Astrocyte (in vitro differentiated cells and primary cell): ENCODE results near the gene CLDN2. TPM values are rescaled to one million over a fixed set of nuclear protein-coding genes. Genes with fewer than 3 reads are reported as not detected.

Experiments used
- DNase-seq: peaks from one replicate; pipeline ENCODE4 v3.0.0-alpha.2; 2010; ENCODE audit warnings: low read depth
- FAIRE-seq: peaks from 2 replicates; lab custom pipeline; 2011; peaks lifted over from hg19 to GRCh38; lab: Jason Lieb, UNC
- H2AFZ ChIP-seq: 2 replicates; pipeline ENCODE4 v1.6.0; 2012; ENCODE audit warnings: low read depth, low read length, inconsistent platforms
- H3K27ac ChIP-seq: 2 replicates; pipeline ENCODE4 v1.5.1; 2011; ENCODE audit warnings: low read depth, low read length, inconsistent platforms
- H3K27me3 ChIP-seq: 2 replicates; pipeline ENCODE4 v1.6.0; 2011; ENCODE audit warnings: low read length, inconsistent platforms; ENCODE audit not compliant: insufficient read depth
- H3K36me3 ChIP-seq: 2 replicates; pipeline ENCODE4 v1.5.1; 2011; ENCODE audit warnings: low read length, inconsistent platforms; ENCODE audit not compliant: insufficient read depth
- H3K4me1 ChIP-seq: 2 replicates; pipeline ENCODE4 v1.5.1; 2011; ENCODE audit warnings: low read length, inconsistent platforms; ENCODE audit not compliant: insufficient read depth
- H3K4me2 ChIP-seq: 2 replicates; pipeline ENCODE4 v1.6.0; 2012; ENCODE audit warnings: low read length, inconsistent platforms
- H3K4me3 ChIP-seq: 2 replicates; pipeline ENCODE4 v1.5.1; 2011; ENCODE audit warnings: low read depth, mild to moderate bottlenecking, low read length, inconsistent platforms; ENCODE audit not compliant: insufficient read depth
- H3K79me2 ChIP-seq: 2 replicates; pipeline ENCODE4 v1.6.0; 2012; ENCODE audit warnings: mild to moderate bottlenecking, low read length, inconsistent platforms; ENCODE audit not compliant: insufficient read depth
- H3K9ac ChIP-seq: 2 replicates; pipeline ENCODE4 v1.6.0; 2012; ENCODE audit warnings: mild to moderate bottlenecking, low read length, inconsistent platforms
- H3K9me3 ChIP-seq: 2 replicates; pipeline ENCODE4 v1.5.1; 2012; ENCODE audit warnings: low read depth, mild to moderate bottlenecking, low read length, inconsistent platforms; ENCODE audit not compliant: insufficient read depth
- H4K20me1 ChIP-seq: 2 replicates; pipeline ENCODE4 v1.6.0; 2012; ENCODE audit warnings: low read length, inconsistent platforms; ENCODE audit not compliant: insufficient read depth
- H3K27ac Mint-ChIP-seq: one replicate; pipeline ENCODE4 v1.8.0; 2021; ENCODE audit warnings: mild to moderate bottlenecking, mixed read lengths; ENCODE audit not compliant: unreplicated experiment
- H3K27me3 Mint-ChIP-seq: one replicate; pipeline ENCODE4 v1.8.0; 2021; ENCODE audit warnings: low read depth, mixed read lengths; ENCODE audit not compliant: unreplicated experiment
- H3K36me3 Mint-ChIP-seq: one replicate; pipeline ENCODE4 v1.8.0; 2021; ENCODE audit warnings: low read depth, mixed read lengths; ENCODE audit not compliant: unreplicated experiment
- H3K4me1 Mint-ChIP-seq: one replicate; pipeline ENCODE4 v1.8.0; 2021; ENCODE audit warnings: low read depth, mixed read lengths; ENCODE audit not compliant: unreplicated experiment
- H3K4me3 Mint-ChIP-seq: one replicate; pipeline ENCODE4 v1.8.0; 2021; ENCODE audit warnings: mild to moderate bottlenecking, moderate library complexity, mixed read lengths; ENCODE audit not compliant: unreplicated experiment
- H3K9me3 Mint-ChIP-seq: one replicate; pipeline ENCODE4 v1.8.0; 2021; ENCODE audit warnings: mild to moderate bottlenecking, mixed read lengths; ENCODE audit not compliant: unreplicated experiment
- CTCF ChIP-seq: IDR thresholded peaks from 2 replicates; pipeline ENCODE4 v1.5.1; 2011; ENCODE audit warnings: low read depth, mild to moderate bottlenecking, inconsistent platforms, low read length, moderate library complexity; ENCODE audit not compliant: insufficient read depth
- EZH2 ChIP-seq: IDR thresholded peaks from 2 replicates; pipeline ENCODE4 v1.6.1; 2012; ENCODE audit warnings: mild to moderate bottlenecking, low read length, inconsistent platforms; ENCODE audit not compliant: insufficient read depth
- total RNA-seq: library from RNA; stranded (reverse); gene quantifications from 2 replicates; pipeline ENCODE4 v1.2.1, GENCODE V29; 2021

The CLDN2 gene
- total RNA-seq, 1 donor from 2014 or later: 0.77 TPM

GRCh38 chrX:106952089-106952488, 31.9 kb downstream of the CLDN2 start:
- Histone ChIP-seq H3K4me1 (peaks cover 7% of the 10 kb centered on the region), H3K36me3 (peaks cover 3% of the 10 kb centered on the region), H3K79me2 (no peaks in the 10 kb centered on the region), H3K27me3 (no peaks in the 10 kb centered on the region), H3K9me3 (no peaks in the 10 kb centered on the region), H3K27ac (no peak overlapping the region), H4K20me1 (no peaks in the 10 kb centered on the region), H3K4me3 (no peak overlapping the region), H3K4me2 (no peak overlapping the region), H3K9ac (no peak overlapping the region), H2AFZ (no peak overlapping the region)
- Mint-ChIP-seq H3K4me3 (no peak overlapping the region), H3K9me3 (no peaks in the 10 kb centered on the region), H3K36me3 (peaks cover 2% of the 10 kb centered on the region), H3K27ac (no peak overlapping the region), H3K27me3 (no peaks in the 10 kb centered on the region), H3K4me1 (peaks cover 8% of the 10 kb centered on the region)
- DNase-seq (no peak), FAIRE-seq (no peak)
- no peak for TF ChIP-seq CTCF
- TF ChIP-seq EZH2: no peak

- Histone ChIP-seq H3K9me3 (no peaks in the 10 kb centered on the region), H3K4me3 (no peak overlapping the region), H3K27ac (no peak overlapping the region), H3K9ac (no peak overlapping the region), H4K20me1 (no peaks in the 10 kb centered on the region), H3K36me3 (peaks cover 5% of the 10 kb centered on the region), H3K4me1 (peaks cover 7% of the 10 kb centered on the region), H2AFZ (no peak overlapping the region), H3K79me2 (no peaks in the 10 kb centered on the region), H3K4me2 (no peak overlapping the region), H3K27me3 (no peaks in the 10 kb centered on the region)
- Mint-ChIP-seq H3K27ac (no peak overlapping the region), H3K27me3 (no peaks in the 10 kb centered on the region), H3K36me3 (peaks cover 2% of the 10 kb centered on the region), H3K9me3 (no peaks in the 10 kb centered on the region), H3K4me1 (peaks cover 8% of the 10 kb centered on the region), H3K4me3 (no peak overlapping the region)
- no peak for FAIRE-seq
- no peak for DNase-seq
- no peak for TF ChIP-seq CTCF
Measured at GRCh38 chrX:106952538-106952937, 32.3 kb downstream of the CLDN2 start.

- Mint-ChIP-seq H3K27me3 (no peaks in the 10 kb centered on the region), H3K36me3 (peaks cover 2% of the 10 kb centered on the region), H3K27ac (no peak overlapping the region), H3K4me1 (peaks cover 8% of the 10 kb centered on the region), H3K4me3 (no peak overlapping the region), H3K9me3 (no peaks in the 10 kb centered on the region)
- Histone ChIP-seq H3K9me3 (no peaks in the 10 kb centered on the region), H3K27me3 (no peaks in the 10 kb centered on the region), H3K4me1 (peaks cover 7% of the 10 kb centered on the region), H3K27ac (no peak overlapping the region), H3K36me3 (peaks cover 7% of the 10 kb centered on the region), H2AFZ (no peak overlapping the region), H3K79me2 (no peaks in the 10 kb centered on the region), H3K4me3 (no peak overlapping the region), H4K20me1 (no peaks in the 10 kb centered on the region), H3K9ac (no peak overlapping the region), H3K4me2 (no peak overlapping the region)
- DNase-seq: no peak
- no peak for FAIRE-seq
- no peak for TF ChIP-seq EZH2
- TF ChIP-seq CTCF: peak; percentile 30
Measured at GRCh38 chrX:106952988-106953387, 32.8 kb downstream of the CLDN2 start.
